GM19463 (cell line): Measurements from ENCODE around the gene MPND.
"Not testable (repeated sequence)": the region's sequence is repeated elsewhere in the genome, so short reads cannot be mapped to it uniquely, and the experiment has no call there.

Experiments used
- ATAC-seq: cut with Tn5 transposase; IDR thresholded peaks from one replicate; pipeline ENCODE4 v1.9.1; 2021; ENCODE audit warnings: mild to moderate bottlenecking, moderate library complexity; ENCODE audit not compliant: unreplicated experiment

MPND gene

GRCh38 chr19:4319067-4319718 is 24.2 kb upstream of the MPND start:
- no peak for ATAC-seq

- no peak for ATAC-seq
Measured at GRCh38 chr19:4320419-4320818, 22.9 kb upstream of the MPND start.

GRCh38 chr19:4322942-4323665 is 20.3 kb upstream of the MPND start:
- ATAC-seq: no peak

- ATAC-seq: no peak
Measured at GRCh38 chr19:4323692-4324091, 19.7 kb upstream of the MPND start.

DNA sequence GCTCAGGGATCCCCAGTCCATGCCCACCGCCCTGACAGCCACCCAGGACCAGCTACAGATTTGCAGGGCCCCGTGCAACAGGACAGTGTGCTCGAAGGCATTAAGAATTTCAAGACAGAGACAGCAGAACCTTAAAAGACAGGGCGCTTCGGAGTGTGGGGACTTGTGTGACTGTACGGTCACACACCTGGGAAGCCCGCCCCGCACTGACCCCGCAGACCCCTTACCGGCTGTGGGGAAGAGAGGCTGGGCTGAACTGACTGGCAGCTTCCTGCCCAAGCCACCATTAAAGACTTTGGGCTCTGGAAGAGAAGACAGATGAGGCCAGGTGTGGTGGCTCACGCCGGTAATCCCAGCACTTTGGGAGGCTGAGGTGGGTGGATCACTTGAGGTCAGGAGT is 19.1 kb upstream of the MPND start:
- ATAC-seq: no peak

- ATAC-seq: no peak
Measured at GRCh38 chr19:4326215-4326836, 17.0 kb upstream of the MPND start.

DNA sequence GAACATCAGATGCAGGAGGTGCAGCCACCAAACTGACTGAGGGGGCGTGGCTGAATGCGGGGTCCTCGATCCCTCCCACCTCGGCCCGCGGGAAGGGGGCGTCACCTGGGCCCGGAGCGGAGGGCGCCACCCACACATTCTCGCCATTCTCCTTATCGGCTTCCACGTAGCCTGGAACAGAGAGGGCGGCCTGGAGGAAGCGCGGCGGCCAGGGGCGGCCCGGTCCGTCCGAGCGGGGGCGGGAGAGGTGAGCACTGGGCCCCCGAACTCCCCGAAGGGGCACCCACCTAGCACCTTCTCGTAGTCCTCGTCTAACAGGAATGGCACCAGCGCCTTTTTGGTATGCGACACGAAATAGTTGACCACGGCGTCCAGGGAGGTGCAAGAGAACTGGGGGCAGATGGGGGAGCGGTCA is 16.5 kb upstream of the MPND start:
- no peak for ATAC-seq

DNA sequence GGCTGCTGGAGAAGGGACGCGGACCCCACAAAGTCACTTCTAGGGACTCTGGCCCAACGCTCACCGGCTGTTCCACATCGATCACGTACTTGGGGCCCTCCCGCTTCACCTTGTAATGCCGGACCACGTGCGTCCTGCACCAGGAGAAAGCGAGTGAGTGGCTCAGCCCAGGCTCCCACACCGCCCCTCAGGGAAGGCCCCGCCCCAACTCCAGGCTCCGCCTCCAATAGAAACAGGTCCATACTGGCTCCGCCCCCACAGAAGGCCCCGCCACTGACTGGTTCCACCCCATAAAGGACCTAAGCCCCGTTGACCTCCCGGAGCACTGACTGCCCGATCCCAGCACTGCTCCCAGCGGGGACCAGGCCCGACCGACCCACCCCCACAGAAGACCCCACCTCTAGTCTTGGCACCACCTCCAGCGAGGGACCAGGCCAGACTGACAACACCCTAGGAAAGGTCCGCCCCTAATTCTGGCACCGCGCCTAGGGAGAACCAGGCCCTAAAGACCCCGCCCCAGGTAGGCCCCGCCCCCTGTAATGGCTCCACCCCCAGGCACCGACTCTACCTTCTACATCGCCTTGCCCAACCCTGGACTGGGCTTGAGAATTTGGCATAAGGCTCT is 16.0 kb upstream of the MPND start:
- ATAC-seq: no peak

DNA sequence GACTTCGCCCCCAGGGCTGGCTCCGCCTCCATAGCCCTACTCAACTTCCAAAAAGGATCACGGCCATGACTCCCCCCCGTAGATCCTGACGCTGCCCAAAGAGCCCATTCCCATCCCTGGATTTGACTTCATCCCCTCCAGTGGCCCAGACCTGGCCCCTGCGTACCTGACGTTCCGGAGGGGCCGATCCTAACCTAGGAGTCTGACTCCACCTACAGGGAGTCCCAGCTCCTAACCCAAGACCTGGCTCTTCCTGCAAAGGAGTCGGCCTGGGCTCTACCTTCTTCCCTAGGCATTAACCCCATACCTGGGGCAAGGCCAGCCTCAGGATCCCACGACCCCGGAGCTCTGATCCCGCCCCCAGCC is 15.5 kb upstream of the MPND start:
- ATAC-seq: no peak

GRCh38 chr19:4328243-4328990 is 14.9 kb upstream of the MPND start:
- peak; percentile 82 for ATAC-seq

- ATAC-seq: not testable (repeated sequence)
Measured at GRCh38 chr19:4328991-4329681, 14.2 kb upstream of the MPND start.

DNA sequence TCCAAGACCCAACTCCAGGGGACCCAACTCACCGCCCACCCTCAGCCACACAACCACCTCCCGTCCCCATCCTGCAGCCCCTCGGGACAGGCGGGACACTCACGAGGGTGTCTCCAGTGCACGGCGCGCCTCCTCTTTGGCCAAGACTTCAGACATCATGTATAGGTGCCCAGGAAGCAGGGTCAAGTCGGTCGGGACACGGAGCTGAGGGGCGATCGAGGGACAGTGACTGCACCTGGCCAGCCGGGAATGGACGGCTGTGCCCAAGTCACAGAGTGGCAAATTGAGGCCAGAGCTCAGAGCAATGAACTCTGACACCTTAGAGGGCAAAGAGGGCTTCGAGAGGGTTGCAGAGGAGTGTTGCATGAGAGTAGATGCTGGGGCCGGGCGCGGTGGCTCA is 13.5 kb upstream of the MPND start:
- ATAC-seq: no peak

- ATAC-seq: no peak
Measured at GRCh38 chr19:4334929-4335570, 8.3 kb upstream of the MPND start.

DNA sequence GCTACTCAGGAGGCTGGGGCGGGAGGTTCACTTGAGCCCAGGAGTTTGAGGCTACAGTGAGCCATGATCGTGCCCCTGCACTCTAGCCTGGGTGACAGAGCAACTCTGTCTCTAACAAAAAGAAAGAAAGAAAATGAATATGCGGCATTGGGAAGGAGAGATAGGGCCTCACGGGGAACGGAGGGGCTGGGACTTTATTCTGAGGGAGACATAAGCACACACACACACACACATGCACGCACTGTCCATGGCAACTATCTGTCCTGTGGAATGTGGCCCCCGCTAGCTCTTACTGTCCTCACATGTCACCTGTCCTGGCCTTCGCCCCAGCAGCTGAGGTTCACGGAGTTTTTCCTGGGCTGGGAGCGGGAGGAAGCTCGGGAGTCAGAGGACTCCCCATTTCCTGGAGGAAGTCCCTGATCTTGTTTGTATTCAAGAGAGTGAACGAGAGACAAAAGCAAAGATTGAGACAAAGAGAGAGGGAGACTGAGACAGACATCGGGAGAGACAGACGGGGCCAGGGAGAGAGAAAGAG is 5.4 kb upstream of the MPND start:
- no peak for ATAC-seq

DNA sequence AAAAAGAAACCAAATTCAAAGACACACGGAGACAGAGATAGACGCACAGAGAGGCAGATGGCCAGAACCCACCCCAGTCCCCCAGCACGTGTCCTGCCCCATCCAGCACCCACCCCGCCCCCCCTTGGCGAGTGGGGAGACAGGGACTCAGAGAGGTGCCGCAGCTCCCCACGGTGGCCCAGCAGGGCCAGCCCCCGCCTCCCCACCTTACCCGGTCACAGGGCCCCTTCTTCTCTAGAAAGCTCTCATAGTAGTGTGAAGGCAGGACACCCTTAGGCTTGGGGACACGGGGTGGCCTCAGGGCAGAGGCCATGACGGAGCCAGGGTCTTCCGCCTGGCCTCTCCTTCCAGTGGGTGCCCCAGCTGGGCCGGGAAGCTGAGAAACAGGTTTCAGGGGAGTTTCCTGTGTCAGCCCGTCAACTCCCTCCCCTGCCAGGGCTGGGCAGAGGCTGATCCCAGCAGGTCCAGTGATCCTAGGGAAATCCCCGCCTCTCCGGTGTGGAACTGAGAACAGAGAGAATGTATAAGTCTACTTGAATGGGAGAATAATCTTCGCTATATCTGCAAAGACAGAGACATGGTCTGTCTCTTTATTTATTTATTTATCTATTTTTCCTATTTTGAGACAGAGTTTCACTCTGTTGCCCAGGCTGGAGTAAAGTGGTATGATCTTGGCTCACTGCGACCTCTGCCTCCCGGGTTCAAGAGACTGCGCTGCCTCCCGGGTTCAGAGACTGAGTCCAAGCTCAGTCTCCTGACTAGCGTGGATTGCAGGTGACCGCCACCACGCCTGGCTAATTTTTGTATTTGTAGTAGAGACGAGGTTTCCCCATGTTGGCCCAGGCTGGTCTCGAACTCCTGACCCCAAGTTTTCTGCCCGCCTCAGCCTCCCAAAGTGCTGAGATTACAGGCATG is 4.7 kb upstream of the MPND start, which contains the start of gene STAP2:
Gene STAP2, minus strand, starts transcription at position 387 of the 915 bp plus-strand sequence. Its CDS starts 74 bp downstream, at position 313.
- no peak for ATAC-seq

- ATAC-seq: no peak
Measured at GRCh38 chr19:4342314-4342614, 1.1 kb upstream of the MPND start.

GRCh38 chr19:4342615-4343369 is 570 bp upstream of the MPND start:
- ATAC-seq: peak; percentile 81
